Activated naive CD4-positive, alpha-beta T cell treated with anti-CD3 and anti-CD28 coated beads, Interleukin-2, amount 10 ng/mL, durations not matched to agents 7 days and 5 days (primary cell): ENCODE measurements around the gene DPP6.

Experiments
- CTCF ChIA-PET: fragments of 350-600 bp; sonication (Branson Sonifier 250); formaldehyde crosslinking; loops from one replicate; lab custom pipeline; 2021; ENCODE audit warnings: antibody characterized with exemption; lab: Charles Lee
- DNase-seq: peaks from one replicate; pipeline ENCODE4 v3.0.0-alpha.2; 2020
- H3K27ac Mint-ChIP-seq: one replicate; pipeline ENCODE4 v1.8.0; 2021; ENCODE audit warnings: mild to moderate bottlenecking, moderate library complexity, mixed read lengths
- H3K27me3 Mint-ChIP-seq: one replicate; pipeline ENCODE4 v1.8.0; 2021; ENCODE audit warnings: mild to moderate bottlenecking, mixed read lengths
- H3K36me3 Mint-ChIP-seq: one replicate; pipeline ENCODE4 v1.8.0; 2021; ENCODE audit warnings: mixed read lengths
- H3K4me1 Mint-ChIP-seq: one replicate; pipeline ENCODE4 v1.8.0; 2021; ENCODE audit warnings: mixed read lengths
- H3K4me3 Mint-ChIP-seq: one replicate; pipeline ENCODE4 v1.8.0; 2021; ENCODE audit warnings: mild to moderate bottlenecking, moderate library complexity, mixed read lengths
- H3K9me3 Mint-ChIP-seq: one replicate; pipeline ENCODE4 v1.8.0; 2021; ENCODE audit warnings: mixed read lengths

DPP6 gene

GRCh38 chr7:154775681-154776080, 723.5 kb downstream of the DPP6 start:
- no peak overlapping the region for H3K27ac Mint-ChIP-seq
- H3K4me1 Mint-ChIP-seq, result peaks cover 9% of the 10 kb centered on the region
- no peaks in the 10 kb centered on the region for H3K27me3 Mint-ChIP-seq
- H3K9me3 Mint-ChIP-seq, result peaks cover 10% of the 10 kb centered on the region
- H3K4me3 Mint-ChIP-seq, result no peak overlapping the region
- DNase-seq, result no peak
- no peaks in the 10 kb centered on the region for H3K36me3 Mint-ChIP-seq
- CTCF ChIA-PET, result no interaction called here

GRCh38 chr7:154776350-154776749, 724.2 kb downstream of the DPP6 start:
- H3K9me3 Mint-ChIP-seq, result peaks cover 14% of the 10 kb centered on the region
- no peaks in the 10 kb centered on the region for H3K36me3 Mint-ChIP-seq
- CTCF ChIA-PET, result no interaction called here
- no peaks in the 10 kb centered on the region for H3K27me3 Mint-ChIP-seq
- no peak overlapping the region for H3K27ac Mint-ChIP-seq
- no peak overlapping the region for H3K4me3 Mint-ChIP-seq
- peaks cover 9% of the 10 kb centered on the region for H3K4me1 Mint-ChIP-seq
- no peak for DNase-seq

- H3K27ac Mint-ChIP-seq, result no peak overlapping the region
- H3K4me1 Mint-ChIP-seq, result peaks cover 9% of the 10 kb centered on the region
- no peaks in the 10 kb centered on the region for H3K36me3 Mint-ChIP-seq
- no peak for DNase-seq
- no peaks in the 10 kb centered on the region for H3K27me3 Mint-ChIP-seq
- H3K4me3 Mint-ChIP-seq, result no peak overlapping the region
- H3K9me3 Mint-ChIP-seq, result peaks cover 14% of the 10 kb centered on the region
- CTCF ChIA-PET, result no interaction called here
Observed at GRCh38 chr7:154777023-154777422, 724.8 kb downstream of the DPP6 start.

DNA sequence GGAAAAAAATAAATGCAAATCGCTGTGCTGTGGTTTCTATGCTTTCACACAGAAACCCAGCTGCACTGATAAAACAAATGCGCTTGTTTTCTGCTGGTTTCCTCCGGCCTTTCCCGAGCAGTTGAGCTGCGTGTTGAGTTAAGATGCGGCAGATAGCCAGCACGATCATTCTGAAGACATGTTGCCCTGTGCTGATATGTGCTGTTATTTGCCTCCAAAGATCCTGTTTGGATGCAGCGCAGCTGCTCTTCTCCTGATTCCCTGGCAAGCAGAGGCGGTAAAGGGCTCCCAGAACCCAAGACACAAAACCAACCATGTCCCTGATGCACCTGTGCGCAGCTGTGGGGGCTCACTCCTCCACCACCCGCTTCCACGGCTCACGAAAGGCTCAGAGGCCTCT, 725.3 kb downstream of the DPP6 start:
- Mint-ChIP-seq H3K4me1 (peaks cover 9% of the 10 kb centered on the region), H3K36me3 (no peaks in the 10 kb centered on the region), H3K9me3 (peaks cover 14% of the 10 kb centered on the region), H3K27ac (no peak overlapping the region), H3K27me3 (no peaks in the 10 kb centered on the region), H3K4me3 (no peak overlapping the region)
- CTCF ChIA-PET, result interaction anchor here (0.6 to 0.7 kb wide), 2 partner anchors 265 to 1528 kb away, joined by 3 read pairs; no protein-coding TSS in a partner anchor
- no peak for DNase-seq

GRCh38 chr7:154777908-154778307, 725.7 kb downstream of the DPP6 start:
- Mint-ChIP-seq H3K9me3 (peaks cover 14% of the 10 kb centered on the region), H3K27ac (no peak overlapping the region), H3K36me3 (no peaks in the 10 kb centered on the region), H3K4me1 (peaks cover 9% of the 10 kb centered on the region), H3K4me3 (no peak overlapping the region), H3K27me3 (no peaks in the 10 kb centered on the region)
- DNase-seq, result no peak
- CTCF ChIA-PET, result interaction anchor here (0.6 to 0.7 kb wide), 2 partner anchors 264 to 1528 kb away, joined by 3 read pairs; no protein-coding TSS in a partner anchor

DNA sequence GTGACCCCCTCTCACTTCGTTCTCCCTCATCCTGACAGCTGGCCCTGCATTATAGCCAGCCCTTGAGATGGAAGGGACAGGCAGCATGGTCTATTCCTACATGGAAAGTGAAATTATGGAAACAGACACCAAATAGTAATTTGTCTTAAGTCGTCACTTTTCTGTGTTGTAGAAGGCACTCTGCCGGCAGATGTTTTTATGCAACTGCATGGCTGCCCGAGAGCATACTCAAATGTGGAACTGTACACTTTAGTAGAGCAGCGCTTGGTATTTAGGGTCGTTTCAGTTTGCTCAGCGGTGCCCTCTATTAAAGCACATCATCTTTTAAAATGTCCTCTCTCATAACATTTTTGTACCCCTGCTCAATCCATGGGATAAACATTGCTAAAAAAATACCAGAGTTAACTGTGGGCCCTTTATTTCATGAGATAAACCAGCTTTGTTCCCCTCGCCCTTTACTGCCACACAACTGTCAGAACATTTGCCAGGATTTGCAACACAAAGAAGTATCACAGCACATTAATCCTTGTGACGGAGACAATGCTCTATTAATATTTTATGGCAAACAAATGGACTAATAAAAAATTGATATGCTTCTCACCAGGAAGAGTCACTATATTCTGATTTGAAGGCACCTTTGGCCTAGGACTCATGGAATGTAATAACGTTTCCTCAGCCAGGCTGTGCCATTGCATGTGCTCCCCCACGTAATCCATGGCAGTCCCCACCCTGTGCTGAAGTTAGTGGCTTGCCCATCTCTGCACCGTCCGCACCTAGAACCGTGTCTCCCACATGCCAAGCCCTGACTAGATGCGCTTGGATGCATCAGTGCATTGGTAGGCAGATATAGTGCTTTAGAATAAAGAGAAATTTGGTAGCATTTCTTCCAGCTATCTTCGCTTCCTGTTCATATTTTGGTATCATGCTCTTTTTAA, 729.4 kb downstream of the DPP6 start:
- H3K27ac Mint-ChIP-seq, result no peak overlapping the region
- H3K4me1 Mint-ChIP-seq, result peaks cover 4% of the 10 kb centered on the region
- no peak for DNase-seq
- CTCF ChIA-PET, result no interaction called here
- no peaks in the 10 kb centered on the region for H3K36me3 Mint-ChIP-seq
- H3K27me3 Mint-ChIP-seq, result no peaks in the 10 kb centered on the region
- H3K4me3 Mint-ChIP-seq, result no peak overlapping the region
- H3K9me3 Mint-ChIP-seq, result peaks cover 18% of the 10 kb centered on the region

DNA sequence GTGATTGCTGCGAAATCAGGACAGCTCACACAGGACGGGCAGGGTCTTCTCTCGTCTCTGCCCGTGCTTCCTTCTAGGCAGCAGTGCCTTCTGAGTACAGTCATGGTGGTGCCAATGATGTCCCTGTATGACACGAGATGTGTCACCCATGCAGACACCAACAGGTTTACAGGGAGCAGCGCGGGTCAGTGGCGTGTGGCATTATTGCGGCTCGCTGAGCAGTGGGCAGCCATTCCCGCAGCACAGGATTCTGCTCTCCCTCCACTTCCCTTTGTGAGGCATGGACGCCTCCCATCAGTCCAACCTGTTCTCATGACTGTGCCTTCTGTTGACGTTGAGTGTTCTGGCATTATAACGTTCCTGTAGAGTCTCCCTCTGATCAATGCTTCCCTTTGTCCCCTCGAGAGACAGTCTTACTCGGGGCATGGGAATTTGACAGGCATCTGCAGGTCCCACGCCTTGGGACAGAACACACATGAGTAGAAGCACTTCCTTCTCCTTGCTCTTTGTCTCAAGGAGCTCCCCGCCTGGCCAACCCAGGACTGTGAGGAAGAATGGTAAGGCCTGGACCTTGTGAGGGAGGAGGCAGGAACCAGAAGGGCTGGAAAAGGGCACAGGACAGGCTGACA, 731.2 kb downstream of the DPP6 start:
- Mint-ChIP-seq H3K4me1 (no peaks in the 10 kb centered on the region), H3K27ac (no peak overlapping the region), H3K36me3 (no peaks in the 10 kb centered on the region), H3K27me3 (no peaks in the 10 kb centered on the region), H3K4me3 (no peak overlapping the region), H3K9me3 (peaks cover 12% of the 10 kb centered on the region)
- CTCF ChIA-PET, result no interaction called here
- no peak for DNase-seq

DNA sequence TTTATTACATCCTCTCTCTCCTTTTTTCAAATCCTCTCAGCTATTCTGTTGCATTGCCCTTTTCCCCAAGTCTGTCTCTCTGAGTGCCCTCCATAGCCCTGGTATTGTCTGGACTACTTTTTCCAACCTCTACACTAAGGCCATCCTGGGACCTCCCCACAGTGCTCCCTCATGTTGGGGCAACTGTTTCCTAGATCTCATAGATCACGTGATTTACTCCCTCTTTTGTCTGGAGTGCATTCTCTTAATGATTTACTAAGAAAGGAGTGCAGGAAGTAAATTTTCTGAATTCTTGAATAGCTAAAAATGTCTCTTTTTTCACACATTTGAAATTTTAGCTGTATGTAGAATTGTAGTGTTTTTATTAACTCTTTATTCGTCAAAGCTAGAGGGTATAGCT, 733.7 kb downstream of the DPP6 start:
- Mint-ChIP-seq H3K9me3 (peaks cover 10% of the 10 kb centered on the region), H3K4me3 (no peak overlapping the region), H3K4me1 (no peaks in the 10 kb centered on the region), H3K36me3 (no peaks in the 10 kb centered on the region), H3K27me3 (peaks cover 10% of the 10 kb centered on the region), H3K27ac (no peak overlapping the region)
- CTCF ChIA-PET, result no interaction called here
- no peak for DNase-seq

DNA sequence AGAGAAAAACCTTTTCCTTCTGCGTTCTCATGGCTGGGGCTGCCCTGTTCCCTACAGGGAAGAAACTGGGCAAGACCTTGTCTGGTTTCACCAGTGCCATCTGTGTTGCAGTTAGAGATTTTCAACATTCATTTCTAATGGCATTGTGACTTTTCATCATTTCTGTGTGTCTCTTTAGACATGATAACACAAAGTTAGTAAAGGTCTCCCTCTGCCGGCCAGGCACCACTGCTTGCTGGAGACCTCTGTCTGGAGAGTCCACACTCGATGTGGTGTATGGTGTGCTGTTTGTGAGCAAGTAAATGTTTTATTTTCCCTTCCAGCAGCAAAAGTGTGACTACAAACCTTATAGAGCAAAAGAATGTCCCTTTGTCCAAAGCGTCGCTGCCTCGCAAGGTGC, 737.2 kb downstream of the DPP6 start:
- CTCF ChIA-PET, result no interaction called here
- no peaks in the 10 kb centered on the region for H3K4me1 Mint-ChIP-seq
- no peak overlapping the region for H3K4me3 Mint-ChIP-seq
- H3K27me3 Mint-ChIP-seq, result peaks cover 22% of the 10 kb centered on the region
- DNase-seq, result no peak
- H3K36me3 Mint-ChIP-seq, result no peaks in the 10 kb centered on the region
- H3K9me3 Mint-ChIP-seq, result peaks cover 8% of the 10 kb centered on the region
- no peak overlapping the region for H3K27ac Mint-ChIP-seq

DNA sequence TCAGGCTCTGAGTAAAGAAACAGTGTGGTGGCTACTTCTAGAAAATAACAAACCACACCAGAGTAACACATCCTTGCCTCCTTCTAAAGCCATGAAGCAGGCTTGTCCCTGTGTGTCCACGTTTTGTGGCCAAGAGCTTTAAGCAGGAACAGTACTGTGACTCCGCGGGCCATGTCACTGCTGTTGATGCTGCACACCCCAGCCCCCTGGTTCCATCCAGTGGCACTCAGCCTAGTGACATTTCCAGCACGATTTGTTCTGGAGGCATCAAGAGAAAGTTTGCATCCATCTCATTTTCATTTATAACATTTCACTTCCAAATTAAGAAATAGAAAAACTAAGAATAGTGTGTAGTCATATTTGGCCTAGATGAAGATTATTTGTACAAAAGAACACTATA, 739.4 kb downstream of the DPP6 start:
- DNase-seq, result no peak
- Mint-ChIP-seq H3K27ac (no peak overlapping the region), H3K4me1 (no peaks in the 10 kb centered on the region), H3K27me3 (peaks cover 22% of the 10 kb centered on the region), H3K9me3 (no peaks in the 10 kb centered on the region), H3K36me3 (no peaks in the 10 kb centered on the region), H3K4me3 (no peak overlapping the region)
- CTCF ChIA-PET, result no interaction called here

GRCh38 chr7:154792436-154793055, 740.3 kb downstream of the DPP6 start:
- peaks cover 22% of the 10 kb centered on the region for H3K27me3 Mint-ChIP-seq
- H3K4me3 Mint-ChIP-seq, result no peak overlapping the region
- CTCF ChIA-PET, result no interaction called here
- H3K27ac Mint-ChIP-seq, result no peak overlapping the region
- no peaks in the 10 kb centered on the region for H3K36me3 Mint-ChIP-seq
- H3K4me1 Mint-ChIP-seq, result no peaks in the 10 kb centered on the region
- DNase-seq, result no peak
- no peaks in the 10 kb centered on the region for H3K9me3 Mint-ChIP-seq

GRCh38 chr7:154794147-154794780, 742.1 kb downstream of the DPP6 start:
- H3K4me3 Mint-ChIP-seq, result no peak overlapping the region
- H3K27ac Mint-ChIP-seq, result no peak overlapping the region
- no peaks in the 10 kb centered on the region for H3K4me1 Mint-ChIP-seq
- CTCF ChIA-PET, result interaction anchor here (1.1 kb wide), 1 partner anchor 290 kb away, joined by 4 read pairs; no protein-coding TSS in a partner anchor
- no peak for DNase-seq
- H3K36me3 Mint-ChIP-seq, result no peaks in the 10 kb centered on the region
- H3K9me3 Mint-ChIP-seq, result no peaks in the 10 kb centered on the region
- peaks cover 16% of the 10 kb centered on the region for H3K27me3 Mint-ChIP-seq

- peaks cover 12% of the 10 kb centered on the region for H3K27me3 Mint-ChIP-seq
- no peaks in the 10 kb centered on the region for H3K36me3 Mint-ChIP-seq
- H3K9me3 Mint-ChIP-seq, result no peaks in the 10 kb centered on the region
- H3K4me3 Mint-ChIP-seq, result no peak overlapping the region
- DNase-seq, result no peak
- no peaks in the 10 kb centered on the region for H3K4me1 Mint-ChIP-seq
- H3K27ac Mint-ChIP-seq, result no peak overlapping the region
- CTCF ChIA-PET, result no interaction called here
Observed at GRCh38 chr7:154795014-154795413, 742.8 kb downstream of the DPP6 start.

DNA sequence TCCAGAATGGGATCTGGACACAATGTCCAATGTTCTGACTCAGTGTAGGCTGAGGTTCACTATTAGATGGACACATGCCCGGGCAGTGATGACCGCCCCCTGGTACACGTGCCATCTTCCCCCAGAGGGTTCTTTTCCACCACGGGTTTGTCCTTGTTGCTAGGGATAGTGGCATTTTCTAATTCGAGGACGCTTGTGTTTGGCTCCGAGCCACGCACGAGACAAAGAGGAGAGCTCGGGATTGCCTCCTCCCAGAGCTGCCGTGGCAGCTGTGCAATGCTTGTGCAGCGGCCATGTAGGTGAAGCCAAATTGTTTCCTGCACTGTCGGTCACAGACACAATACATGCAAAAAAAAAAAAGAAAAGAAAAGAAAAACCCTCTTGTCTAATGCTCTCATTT, 743.2 kb downstream of the DPP6 start:
- CTCF ChIA-PET, result no interaction called here
- Mint-ChIP-seq H3K27me3 (peaks cover 12% of the 10 kb centered on the region), H3K4me1 (no peaks in the 10 kb centered on the region), H3K36me3 (no peaks in the 10 kb centered on the region), H3K4me3 (no peak overlapping the region), H3K27ac (no peak overlapping the region), H3K9me3 (no peaks in the 10 kb centered on the region)
- no peak for DNase-seq
